Breast epithelium (tissue), 3 donors: ENCODE data around the gene CYP4A22.

Source experiments
- POLR2A ChIP-seq: fragments of 450-650 bp; IDR thresholded peaks from one replicate; pipeline ENCODE4 v1.6.1; 2016; ENCODE audit warnings: antibody characterized with exemption, mild to moderate bottlenecking, moderate library complexity
- TF ChIP-seq, protein P1 (sequence below), 3 donors: fragments of 450-650 bp; IDR thresholded peaks; one replicate each; pipeline ENCODE4 v1.5.1; 2016 to 2017; ENCODE audit warnings: antibody characterized with exemption in 3 of 3, mild to moderate bottlenecking in 3 of 3, moderate library complexity in 3 of 3

DNA sequence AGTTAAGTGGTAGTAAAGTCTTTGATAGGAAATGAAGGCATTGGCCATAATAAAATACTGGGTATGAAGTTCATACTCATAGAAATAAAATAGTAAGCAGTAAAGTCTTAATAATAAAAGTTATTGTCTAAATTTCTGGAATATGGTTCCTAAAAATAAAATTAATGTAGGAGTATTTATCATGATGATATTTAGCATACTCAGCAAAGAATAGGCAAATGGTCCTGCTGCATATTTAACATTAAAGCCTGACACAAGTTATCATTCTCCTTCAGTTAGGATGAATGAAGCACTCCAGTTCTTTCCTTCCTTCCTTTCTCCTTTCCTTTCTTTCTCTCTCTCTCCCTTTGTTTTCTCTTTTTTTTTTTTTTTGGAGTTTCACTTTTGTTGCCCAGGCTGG is 27.3 kb downstream of the CYP4A22 start:
- TF ChIP-seq, protein P1, sequence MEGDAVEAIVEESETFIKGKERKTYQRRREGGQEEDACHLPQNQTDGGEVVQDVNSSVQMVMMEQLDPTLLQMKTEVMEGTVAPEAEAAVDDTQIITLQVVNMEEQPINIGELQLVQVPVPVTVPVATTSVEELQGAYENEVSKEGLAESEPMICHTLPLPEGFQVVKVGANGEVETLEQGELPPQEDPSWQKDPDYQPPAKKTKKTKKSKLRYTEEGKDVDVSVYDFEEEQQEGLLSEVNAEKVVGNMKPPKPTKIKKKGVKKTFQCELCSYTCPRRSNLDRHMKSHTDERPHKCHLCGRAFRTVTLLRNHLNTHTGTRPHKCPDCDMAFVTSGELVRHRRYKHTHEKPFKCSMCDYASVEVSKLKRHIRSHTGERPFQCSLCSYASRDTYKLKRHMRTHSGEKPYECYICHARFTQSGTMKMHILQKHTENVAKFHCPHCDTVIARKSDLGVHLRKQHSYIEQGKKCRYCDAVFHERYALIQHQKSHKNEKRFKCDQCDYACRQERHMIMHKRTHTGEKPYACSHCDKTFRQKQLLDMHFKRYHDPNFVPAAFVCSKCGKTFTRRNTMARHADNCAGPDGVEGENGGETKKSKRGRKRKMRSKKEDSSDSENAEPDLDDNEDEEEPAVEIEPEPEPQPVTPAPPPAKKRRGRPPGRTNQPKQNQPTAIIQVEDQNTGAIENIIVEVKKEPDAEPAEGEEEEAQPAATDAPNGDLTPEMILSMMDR (IDR thresholded peaks at IDR 0.05), result no peak
- no peak for TF ChIP-seq POLR2A
